Neural progenitor cell (in vitro differentiated cells): ENCODE results near the gene FCN3. TPM values are rescaled to one million over a fixed set of nuclear protein-coding genes. Genes with fewer than 3 reads are reported as not detected.

Experiments used
- DNase-seq: peaks from one replicate; pipeline ENCODE4 v3.0.0-alpha.2; 2016; ENCODE audit warnings: low spot score
- H2AFZ ChIP-seq: fragments of 200-600 bp; sonication (generic); replicated peaks from 2 replicates; pipeline ENCODE4 v1.6.1; 2016; ENCODE audit warnings: antibody characterized with exemption
- H3F3A ChIP-seq: fragments of 200-600 bp; sonication (generic); 2 replicates; pipeline ENCODE4 v1.6.1; 2016; ENCODE audit warnings: antibody characterized with exemption, low read depth
- H3K27ac ChIP-seq: fragments of 200-600 bp; sonication (generic); 2 replicates; pipeline ENCODE4 v1.5.1; 2016; ENCODE audit warnings: mild to moderate bottlenecking
- H3K27me3 ChIP-seq: fragments of 200-600 bp; sonication (generic); 2 replicates; pipeline ENCODE4 v1.6.1; 2016; ENCODE audit warnings: mild to moderate bottlenecking, moderate library complexity
- H3K36me3 ChIP-seq: fragments of 200-600 bp; sonication (generic); 2 replicates; pipeline ENCODE4 v1.5.1; 2016
- H3K4me1 ChIP-seq: fragments of 200-600 bp; sonication (generic); 2 replicates; pipeline ENCODE4 v1.6.1; 2016; ENCODE audit warnings: mixed run types
- H3K4me2 ChIP-seq: fragments of 200-600 bp; sonication (generic); 2 replicates; pipeline ENCODE4 v1.6.1; 2016
- H3K4me3 ChIP-seq: fragments of 200-600 bp; sonication (generic); 2 replicates; pipeline ENCODE4 v1.5.1; 2016
- H3K79me2 ChIP-seq: fragments of 200-600 bp; sonication (generic); 2 replicates; pipeline ENCODE4 v1.6.1; 2016; ENCODE audit warnings: low read depth
- H3K9ac ChIP-seq: fragments of 200-600 bp; sonication (generic); 2 replicates; pipeline ENCODE4 v1.6.1; 2016
- H3K9me3 ChIP-seq: fragments of 200-600 bp; sonication (generic); 2 replicates; pipeline ENCODE4 v1.5.1; 2016; ENCODE audit warnings: low read depth
- H4K20me1 ChIP-seq: fragments of 200-600 bp; sonication (generic); 2 replicates; pipeline ENCODE4 v1.6.1; 2016; ENCODE audit warnings: low read depth
- H3K27ac Mint-ChIP-seq: 3 replicates; pipeline ENCODE4 v1.8.0; 2021; ENCODE audit warnings: mixed read lengths
- H3K27me3 Mint-ChIP-seq: 2 replicates; pipeline ENCODE4 v1.8.0; 2022; ENCODE audit warnings: low read depth, mild to moderate bottlenecking, inconsistent platforms, moderate library complexity, mixed read lengths; ENCODE audit not compliant: insufficient read depth
- H3K36me3 Mint-ChIP-seq: 3 replicates; pipeline ENCODE4 v1.8.0; 2021; ENCODE audit warnings: mixed read lengths
- H3K4me1 Mint-ChIP-seq: 3 replicates; pipeline ENCODE4 v1.8.0; 2021; ENCODE audit warnings: mixed read lengths
- H3K4me3 Mint-ChIP-seq: 3 replicates; pipeline ENCODE4 v1.8.0; 2021; ENCODE audit warnings: mild to moderate bottlenecking, moderate library complexity, mixed read lengths
- H3K9me3 Mint-ChIP-seq: 3 replicates; pipeline ENCODE4 v1.8.0; 2020; ENCODE audit warnings: mixed read lengths
- EZH2 ChIP-seq: fragments of 200-600 bp; sonication (generic); IDR thresholded peaks from 2 replicates; pipeline ENCODE4 v1.6.1; 2017; ENCODE audit warnings: antibody characterized with exemption, mild to moderate bottlenecking, moderate library complexity
- EZH2phosphoT487 ChIP-seq: fragments of 200-600 bp; sonication (generic); IDR thresholded peaks from 2 replicates; pipeline ENCODE4 v1.6.1; 2017; ENCODE audit warnings: antibody characterized with exemption
- total RNA-seq: library from RNA; depleted of rRNA; stranded (reverse); fragments of >200 nt; gene quantifications from 2 replicates; pipeline ENCODE4 v1.2.3, GENCODE V29; 2015; ENCODE audit warnings: low replicate concordance
- TF ChIP-seq, protein P1 (sequence below): fragments of 200-600 bp; sonication (generic); IDR thresholded peaks from 2 replicates; pipeline ENCODE4 v1.5.1; 2017; ENCODE audit warnings: antibody characterized with exemption, mild to moderate bottlenecking

Gene FCN3
- total RNA-seq, 1 donor from 2014 or later: not detected

DNA sequence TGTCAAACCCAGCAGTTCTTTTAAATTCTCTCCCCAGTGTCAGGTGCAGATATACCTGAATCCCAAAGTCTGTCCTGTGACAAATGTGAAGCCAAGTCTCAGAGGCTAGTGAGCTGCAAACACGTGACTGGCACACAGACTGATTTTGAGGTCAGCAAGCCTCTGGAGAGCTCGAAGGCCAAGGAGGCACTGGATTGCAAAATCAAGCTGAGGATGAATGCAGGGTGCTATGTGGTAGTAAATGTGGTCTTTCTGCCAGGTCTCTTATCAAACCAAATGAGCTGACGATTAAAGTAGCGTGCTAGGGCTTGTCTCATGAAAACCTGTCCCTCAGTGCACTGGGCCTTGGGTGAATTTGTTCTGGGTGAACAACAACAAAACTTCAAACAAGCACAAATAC, 38.4 kb upstream of the FCN3 start:
- no peaks in the 10 kb centered on the region for H4K20me1 ChIP-seq
- H3K36me3 ChIP-seq: peaks cover 12% of the 10 kb centered on the region
- TF ChIP-seq EZH2: no peak
- TF ChIP-seq, protein P1, sequence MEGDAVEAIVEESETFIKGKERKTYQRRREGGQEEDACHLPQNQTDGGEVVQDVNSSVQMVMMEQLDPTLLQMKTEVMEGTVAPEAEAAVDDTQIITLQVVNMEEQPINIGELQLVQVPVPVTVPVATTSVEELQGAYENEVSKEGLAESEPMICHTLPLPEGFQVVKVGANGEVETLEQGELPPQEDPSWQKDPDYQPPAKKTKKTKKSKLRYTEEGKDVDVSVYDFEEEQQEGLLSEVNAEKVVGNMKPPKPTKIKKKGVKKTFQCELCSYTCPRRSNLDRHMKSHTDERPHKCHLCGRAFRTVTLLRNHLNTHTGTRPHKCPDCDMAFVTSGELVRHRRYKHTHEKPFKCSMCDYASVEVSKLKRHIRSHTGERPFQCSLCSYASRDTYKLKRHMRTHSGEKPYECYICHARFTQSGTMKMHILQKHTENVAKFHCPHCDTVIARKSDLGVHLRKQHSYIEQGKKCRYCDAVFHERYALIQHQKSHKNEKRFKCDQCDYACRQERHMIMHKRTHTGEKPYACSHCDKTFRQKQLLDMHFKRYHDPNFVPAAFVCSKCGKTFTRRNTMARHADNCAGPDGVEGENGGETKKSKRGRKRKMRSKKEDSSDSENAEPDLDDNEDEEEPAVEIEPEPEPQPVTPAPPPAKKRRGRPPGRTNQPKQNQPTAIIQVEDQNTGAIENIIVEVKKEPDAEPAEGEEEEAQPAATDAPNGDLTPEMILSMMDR: no peak
- no peak overlapping the region for H3K4me3 ChIP-seq
- H3K79me2 ChIP-seq: no peaks in the 10 kb centered on the region
- Mint-ChIP-seq H3K27ac (no peak overlapping the region), H3K27me3 (peaks cover 5% of the 10 kb centered on the region), H3K36me3 (peaks cover 65% of the 10 kb centered on the region), H3K9me3 (no peaks in the 10 kb centered on the region), H3K4me1 (peaks cover 12% of the 10 kb centered on the region), H3K4me3 (no peak overlapping the region)
- peaks cover 18% of the 10 kb centered on the region for H3K4me1 ChIP-seq
- peaks cover 17% of the 10 kb centered on the region for H3F3A ChIP-seq
- DNase-seq: no peak
- peak overlapping the region; percentile 75 for H3K27ac ChIP-seq
- no peak overlapping the region for H3K9ac ChIP-seq
- H3K27me3 ChIP-seq: no peaks in the 10 kb centered on the region
- no peak overlapping the region for H3K4me2 ChIP-seq
- no peak overlapping the region for H2AFZ ChIP-seq
- no peaks in the 10 kb centered on the region for H3K9me3 ChIP-seq

DNA sequence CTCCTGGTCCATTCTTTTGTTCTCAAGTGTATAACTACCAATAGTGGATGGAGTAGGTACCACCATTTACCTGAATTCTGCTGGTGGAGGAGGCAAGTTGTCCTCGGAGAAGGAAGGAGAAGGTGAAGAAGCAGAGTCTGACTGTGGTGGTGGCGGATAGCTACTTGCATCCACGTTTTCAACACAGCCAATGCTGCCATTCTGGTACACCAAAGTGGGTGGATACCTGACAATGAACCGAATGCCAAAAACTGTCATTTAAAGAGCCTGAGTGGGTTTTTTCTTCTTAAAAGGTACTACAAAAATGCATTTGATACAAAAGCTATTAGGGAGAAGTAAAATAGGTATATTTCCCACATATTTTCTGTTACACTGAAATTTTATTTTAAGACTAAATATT, 37.9 kb upstream of the FCN3 start:
- H3K4me1 ChIP-seq: peaks cover 21% of the 10 kb centered on the region
- TF ChIP-seq EZH2: no peak
- H3K79me2 ChIP-seq: no peaks in the 10 kb centered on the region
- no peak overlapping the region for H3K4me3 Mint-ChIP-seq
- no peak overlapping the region for H3K27ac ChIP-seq
- H3K9me3 Mint-ChIP-seq: no peaks in the 10 kb centered on the region
- H3K4me1 Mint-ChIP-seq: peaks cover 11% of the 10 kb centered on the region
- no peak for DNase-seq
- H3K4me2 ChIP-seq: no peak overlapping the region
- H3K36me3 Mint-ChIP-seq: peaks cover 68% of the 10 kb centered on the region
- peaks cover 21% of the 10 kb centered on the region for H3F3A ChIP-seq
- H3K27ac Mint-ChIP-seq: no peak overlapping the region
- peaks cover 12% of the 10 kb centered on the region for H3K36me3 ChIP-seq
- H3K27me3 ChIP-seq: no peaks in the 10 kb centered on the region
- no peaks in the 10 kb centered on the region for H3K9me3 ChIP-seq
- no peak overlapping the region for H2AFZ ChIP-seq
- H3K9ac ChIP-seq: no peak overlapping the region
- no peaks in the 10 kb centered on the region for H4K20me1 ChIP-seq
- H3K27me3 Mint-ChIP-seq: peaks cover 5% of the 10 kb centered on the region
- H3K4me3 ChIP-seq: no peak overlapping the region

DNA sequence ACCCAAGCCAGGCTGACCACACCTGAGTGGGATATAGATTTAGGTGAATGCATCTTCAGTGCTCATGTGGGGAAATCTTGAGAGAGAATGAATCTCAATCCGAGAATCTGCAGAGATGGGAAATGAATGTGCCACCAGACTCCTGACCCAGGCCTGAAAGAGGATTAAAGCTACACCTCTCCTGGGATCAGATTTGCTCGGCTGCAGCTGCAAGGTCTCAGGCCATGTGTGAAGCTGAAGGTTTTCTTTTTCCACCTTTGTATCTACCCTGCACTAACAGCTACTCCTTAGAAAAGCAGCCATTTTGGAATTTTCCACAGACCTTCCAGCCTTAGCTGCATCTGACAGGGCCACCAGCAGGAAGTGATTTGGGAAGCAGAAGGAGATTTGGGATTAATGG, 36.1 kb upstream of the FCN3 start:
- TF ChIP-seq EZH2phosphoT487: no peak
- no peak for TF ChIP-seq EZH2
- TF ChIP-seq, protein P1: no peak
- Histone ChIP-seq H3K9ac (no peak overlapping the region), H3K36me3 (peaks cover 12% of the 10 kb centered on the region), H3K27ac (peak overlapping the region; percentile 63), H3K9me3 (no peaks in the 10 kb centered on the region), H4K20me1 (peaks cover 6% of the 10 kb centered on the region), H3K4me2 (no peak overlapping the region), H3K79me2 (no peaks in the 10 kb centered on the region), H2AFZ (no peak overlapping the region), H3F3A (peaks cover 37% of the 10 kb centered on the region), H3K4me1 (peaks cover 38% of the 10 kb centered on the region), H3K27me3 (no peaks in the 10 kb centered on the region), H3K4me3 (no peak overlapping the region)
- Mint-ChIP-seq H3K27ac (no peak overlapping the region), H3K4me1 (peaks cover 26% of the 10 kb centered on the region), H3K9me3 (no peaks in the 10 kb centered on the region), H3K36me3 (peaks cover 55% of the 10 kb centered on the region), H3K4me3 (no peak overlapping the region), H3K27me3 (peaks cover 5% of the 10 kb centered on the region)
- no peak for DNase-seq

DNA sequence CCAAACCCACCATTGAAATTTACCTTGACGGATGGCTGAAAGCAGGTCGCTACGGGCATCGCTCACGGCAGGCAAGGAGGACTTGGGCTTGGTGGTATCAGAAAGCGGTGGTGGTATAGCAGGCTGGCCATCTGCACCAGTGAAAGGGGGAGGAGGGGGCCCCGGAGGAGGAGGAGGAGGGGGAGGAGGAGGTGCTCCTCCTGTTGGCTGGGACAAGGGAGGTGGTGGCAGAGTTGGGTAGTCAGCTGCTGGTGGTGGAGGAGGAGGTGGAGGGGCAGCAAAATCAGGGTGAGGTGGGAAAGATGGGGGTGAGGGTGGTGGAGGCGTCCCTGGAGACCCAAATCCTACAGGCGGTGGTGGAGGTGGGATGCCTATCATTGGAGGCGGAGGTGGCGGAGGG, 35.0 kb upstream of the FCN3 start:
- no peak overlapping the region for H3K9ac ChIP-seq
- H2AFZ ChIP-seq: no peak overlapping the region
- H3K27ac Mint-ChIP-seq: no peak overlapping the region
- H3K4me1 ChIP-seq: peaks cover 48% of the 10 kb centered on the region
- H3K4me2 ChIP-seq: no peak overlapping the region
- H4K20me1 ChIP-seq: peaks cover 6% of the 10 kb centered on the region
- no peak for TF ChIP-seq EZH2phosphoT487
- TF ChIP-seq, protein P1: no peak
- TF ChIP-seq EZH2: no peak
- H3K36me3 ChIP-seq: peaks cover 12% of the 10 kb centered on the region
- no peak overlapping the region for H3K4me3 Mint-ChIP-seq
- peaks cover 47% of the 10 kb centered on the region for H3K36me3 Mint-ChIP-seq
- DNase-seq: no peak
- H3K27me3 Mint-ChIP-seq: peaks cover 5% of the 10 kb centered on the region
- peaks cover 47% of the 10 kb centered on the region for H3F3A ChIP-seq
- H3K9me3 ChIP-seq: no peaks in the 10 kb centered on the region
- no peaks in the 10 kb centered on the region for H3K79me2 ChIP-seq
- H3K27ac ChIP-seq: no peak overlapping the region
- no peaks in the 10 kb centered on the region for H3K27me3 ChIP-seq
- peaks cover 32% of the 10 kb centered on the region for H3K4me1 Mint-ChIP-seq
- H3K4me3 ChIP-seq: no peak overlapping the region
- H3K9me3 Mint-ChIP-seq: no peaks in the 10 kb centered on the region
